Activated T-helper 9 cell treated with anti-CD3 and anti-CD28 coated beads, Interleukin-2, amount 50 U/mL, for 16 hours (primary cell): ENCODE measurements around the gene PGLYRP3.

ENCODE experiments used
- DNase-seq: peaks from one replicate; pipeline ENCODE4 v3.0.0-alpha.2; 2020; ENCODE audit warnings: low read depth

The PGLYRP3 gene

DNA sequence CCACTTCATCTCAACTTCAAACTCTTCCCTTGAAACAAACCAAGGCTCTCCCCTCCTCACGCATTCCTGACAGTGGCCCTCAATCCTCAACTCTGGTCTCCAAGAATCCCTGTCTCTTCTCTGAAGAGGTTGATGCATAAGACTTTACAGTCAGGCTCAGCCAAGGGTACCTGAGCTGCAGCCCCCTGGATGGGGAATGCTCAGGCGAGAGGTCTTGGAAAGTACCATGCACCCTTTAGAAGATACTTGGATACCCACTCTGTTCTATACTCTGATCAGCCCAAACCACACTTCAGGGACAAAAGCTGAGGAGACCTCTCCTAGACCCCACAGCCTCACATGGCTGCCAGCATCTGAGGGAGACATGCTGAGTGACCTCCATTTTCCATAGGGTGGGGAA, 536 bp upstream of the PGLYRP3 start:
- DNase-seq = no peak

DNA sequence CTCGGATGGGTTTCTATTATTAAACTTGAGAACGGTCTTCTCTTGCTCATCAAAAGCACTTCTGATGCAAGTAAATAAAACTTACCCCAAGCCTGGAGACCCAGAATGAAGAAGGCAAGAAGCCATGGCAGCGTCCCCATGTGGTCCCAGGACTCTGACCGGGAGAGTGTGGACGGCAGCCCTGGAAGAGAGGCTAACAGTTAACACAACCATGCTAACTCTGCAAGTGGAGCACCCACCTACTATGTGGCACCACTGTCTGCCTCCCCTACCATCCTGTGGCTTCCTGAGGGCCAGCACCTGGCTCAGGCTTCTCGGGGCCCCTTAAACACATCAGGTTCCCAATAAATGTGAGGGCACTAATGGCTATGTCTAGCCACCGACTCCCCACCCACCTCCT, 2.2 kb downstream of the PGLYRP3 start:
- DNase-seq = no peak

- no peak for DNase-seq
Measured at GRCh38 chr1:153309441-153309840, 3.3 kb downstream of the PGLYRP3 start.

DNA sequence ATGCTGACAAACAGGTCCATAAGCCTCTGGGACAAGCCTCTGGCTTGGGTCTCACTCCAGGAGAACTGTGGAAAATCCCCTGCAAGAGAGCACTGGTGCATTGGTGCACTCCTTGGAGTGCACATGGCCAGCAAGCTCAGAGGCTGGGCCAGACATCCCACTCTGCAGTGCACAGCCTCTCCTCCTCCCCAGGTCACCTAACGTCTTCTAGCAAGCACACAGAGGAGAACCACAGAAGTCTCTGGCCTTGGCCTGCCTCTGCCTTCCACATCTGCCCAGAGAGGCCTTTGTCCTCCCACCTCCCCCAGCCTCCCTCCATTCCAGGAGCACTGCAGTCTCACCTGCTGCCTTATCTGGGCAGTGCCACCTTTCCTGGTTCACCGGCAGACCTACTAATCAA, 4.2 kb downstream of the PGLYRP3 start:
- no peak for DNase-seq

- DNase-seq = no peak
Measured at GRCh38 chr1:153307221-153307600, 5.5 kb downstream of the PGLYRP3 start.

DNA sequence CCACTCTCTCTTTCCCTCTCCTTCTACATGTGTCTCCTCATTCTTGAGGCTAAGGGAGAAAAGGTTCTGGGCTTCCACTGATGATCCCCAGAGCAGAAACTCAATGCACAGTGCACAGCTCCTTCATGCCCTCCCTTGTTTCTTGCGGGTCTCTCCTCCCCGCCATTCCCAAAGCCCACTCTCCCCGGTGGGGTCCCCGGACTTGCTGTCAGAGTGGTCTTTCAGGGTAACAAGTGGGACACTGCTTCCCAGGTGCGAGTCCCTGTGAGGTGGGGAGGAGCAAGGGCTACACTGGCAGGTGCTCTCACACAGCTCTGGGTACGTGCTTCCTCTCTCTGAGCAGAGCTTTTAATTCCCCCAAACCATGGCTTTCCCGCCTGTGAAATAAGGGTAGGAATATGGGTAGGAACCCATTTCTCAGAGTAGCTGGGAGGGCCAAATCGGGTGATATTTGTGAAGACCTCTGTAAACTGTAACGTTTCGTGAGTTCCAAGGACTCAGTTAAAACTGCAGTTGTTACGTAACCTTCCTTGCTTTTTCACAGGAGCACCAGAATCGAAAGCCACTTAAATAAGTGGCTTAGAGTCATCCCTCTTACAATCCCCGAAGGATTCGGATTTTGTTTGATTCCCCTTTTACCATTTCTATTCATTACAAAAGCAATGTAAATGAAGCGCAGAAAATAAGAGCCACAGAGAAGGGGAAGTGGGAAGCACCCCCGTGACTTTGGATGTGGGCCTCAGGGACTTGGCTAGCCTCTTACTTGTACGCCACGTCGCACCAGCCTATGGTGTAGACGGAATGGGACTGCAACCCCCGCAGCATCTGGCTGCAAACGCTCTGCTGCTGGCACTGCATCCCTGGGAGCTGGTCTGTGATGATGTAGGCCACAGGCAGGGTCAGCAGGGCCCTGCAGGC, 6.2 kb downstream of the PGLYRP3 start:
- DNase-seq = no peak

- no peak for DNase-seq
Measured at GRCh38 chr1:153305682-153306081, 7.1 kb downstream of the PGLYRP3 start.

- no peak for DNase-seq
Measured at GRCh38 chr1:153302308-153302707, 10.4 kb downstream of the PGLYRP3 start.

DNA sequence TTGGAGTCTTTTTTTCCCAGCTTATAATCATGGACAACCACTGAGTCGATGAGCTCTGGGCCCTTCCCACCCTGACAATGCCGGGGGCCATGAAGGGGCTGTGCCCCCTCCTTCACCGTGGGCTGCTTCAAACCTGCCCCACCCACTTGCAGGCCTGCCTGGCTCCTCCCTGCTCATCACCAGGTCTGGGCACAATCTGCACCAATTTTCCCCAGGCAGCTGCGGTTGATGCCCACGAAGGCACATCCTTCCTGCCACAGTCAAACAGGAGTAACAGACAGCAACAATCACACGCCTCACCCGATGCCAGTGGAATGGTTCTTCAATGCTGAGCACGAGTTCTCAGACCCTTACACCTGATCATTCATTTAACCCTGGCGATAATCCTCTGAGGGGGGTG, 18.9 kb downstream of the PGLYRP3 start:
- no peak for DNase-seq

- DNase-seq = no peak
Measured at GRCh38 chr1:153293480-153293775, 19.3 kb downstream of the PGLYRP3 start.

DNA sequence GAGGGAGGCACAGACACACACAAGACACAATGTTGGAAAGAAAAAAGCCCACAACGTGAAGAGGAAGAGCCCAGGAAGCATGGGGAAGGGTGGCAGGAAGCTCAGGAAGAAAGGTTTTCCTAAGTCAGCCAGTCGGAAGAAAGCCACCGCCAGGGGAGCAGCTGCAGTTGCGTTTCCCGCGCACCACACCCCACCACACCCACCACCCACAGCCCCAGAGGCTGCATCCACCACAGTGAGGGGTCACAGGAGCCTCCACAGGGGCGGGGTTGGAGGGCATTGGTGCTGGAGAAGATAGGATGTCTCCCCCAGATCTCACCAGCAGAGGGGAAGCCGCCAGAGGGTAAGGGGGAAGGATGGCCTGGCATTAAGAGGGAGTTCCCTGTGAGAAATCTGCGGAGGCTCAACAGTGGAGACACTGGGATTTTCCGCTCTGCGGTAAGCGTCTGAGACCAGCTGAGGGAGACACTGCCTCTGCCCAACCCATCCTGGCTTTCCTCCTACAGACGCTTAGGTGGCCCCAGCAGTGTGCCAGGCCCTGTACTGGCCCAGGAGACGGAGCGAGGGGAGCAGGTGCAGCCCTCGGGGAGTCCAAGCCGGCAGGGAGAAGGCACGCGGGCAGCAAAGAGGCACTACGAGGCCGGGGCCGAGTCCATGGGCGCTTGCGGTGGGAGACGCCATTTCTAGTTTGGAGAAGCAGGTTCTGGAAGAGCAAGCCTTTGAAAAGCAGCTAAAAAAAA, 19.8 kb downstream of the PGLYRP3 start:
- no peak for DNase-seq

DNA sequence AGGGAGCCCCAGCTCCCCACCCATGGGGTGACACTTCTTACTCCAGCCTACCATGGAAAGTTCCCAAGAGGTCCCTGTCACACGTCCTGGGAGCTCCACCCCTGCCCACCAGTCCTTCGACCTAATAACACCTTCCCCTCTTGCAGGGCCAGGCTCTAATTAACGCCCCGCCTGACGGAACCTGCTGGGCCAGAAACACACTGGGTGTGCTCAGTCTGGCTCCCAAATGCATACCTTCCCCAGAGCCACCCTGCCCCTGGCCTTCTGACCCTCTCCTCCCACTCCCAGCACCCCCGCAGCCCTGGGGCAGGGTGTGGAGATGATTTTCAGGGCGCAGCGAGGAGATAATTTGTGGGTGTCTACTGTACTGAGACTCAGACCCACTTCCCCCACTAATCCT, 20.6 kb downstream of the PGLYRP3 start:
- DNase-seq = no peak

DNA sequence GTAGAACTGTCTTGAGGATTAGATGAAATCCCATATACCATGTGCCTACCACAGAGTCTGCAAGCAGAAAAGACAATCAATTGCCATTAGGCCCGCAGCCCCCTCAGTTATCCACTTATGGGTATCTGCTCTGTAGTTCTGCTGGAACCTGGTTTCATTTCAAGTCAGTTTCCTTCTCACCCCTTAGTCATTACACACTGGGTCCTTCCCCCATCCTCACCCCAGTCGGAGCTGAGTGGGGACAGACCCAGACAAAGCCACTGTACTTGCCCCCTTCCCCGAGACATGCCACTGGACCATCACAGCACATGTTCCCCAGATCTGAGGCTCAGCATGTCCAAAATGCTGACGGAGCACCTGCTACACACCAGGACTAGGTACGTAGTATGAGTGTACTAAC, 21.2 kb downstream of the PGLYRP3 start:
- no peak for DNase-seq

GRCh38 chr1:153288634-153289275, 24.0 kb downstream of the PGLYRP3 start:
- no peak for DNase-seq

DNA sequence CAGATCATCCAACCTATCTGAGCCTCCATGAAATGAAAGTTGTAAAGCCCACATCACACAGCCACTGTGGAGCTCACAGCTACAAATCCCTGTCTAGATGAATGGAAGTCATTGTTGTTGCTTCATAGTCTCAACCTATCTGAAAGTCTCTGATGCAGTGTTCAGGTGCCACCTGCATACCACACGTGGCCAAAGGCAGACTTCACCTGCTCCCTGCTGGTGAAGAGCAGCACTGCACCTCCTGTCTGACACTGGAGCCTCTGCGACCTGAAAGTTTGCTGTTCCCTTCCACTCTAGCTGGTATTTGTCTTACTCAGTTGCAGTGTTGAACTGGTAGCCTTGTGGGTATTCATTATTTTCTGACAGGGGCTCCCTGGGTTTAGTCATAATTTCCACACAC, 34.9 kb downstream of the PGLYRP3 start:
- DNase-seq = no peak

GRCh38 chr1:153272186-153272585, 40.6 kb downstream of the PGLYRP3 start:
- no peak for DNase-seq

DNA sequence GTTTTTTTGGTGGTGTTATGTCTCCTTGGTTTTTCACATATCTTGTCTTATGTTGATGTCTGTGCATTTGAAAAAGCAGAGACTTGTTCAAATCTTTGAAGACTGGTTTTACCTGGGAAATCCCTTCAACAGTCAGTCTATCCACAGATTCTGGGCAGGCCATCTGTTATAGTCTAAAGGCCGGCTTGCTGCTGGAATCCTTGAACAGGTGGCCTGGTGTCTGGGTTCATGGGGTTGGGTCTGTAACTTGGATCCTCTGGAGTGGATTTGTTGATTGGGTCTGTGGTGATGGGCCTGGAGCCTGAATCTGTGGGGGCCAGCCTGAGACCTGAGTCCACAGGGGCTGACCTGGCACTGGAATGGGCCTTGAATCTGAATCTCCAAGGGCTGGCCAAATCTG, 41.0 kb downstream of the PGLYRP3 start:
- DNase-seq = no peak

DNA sequence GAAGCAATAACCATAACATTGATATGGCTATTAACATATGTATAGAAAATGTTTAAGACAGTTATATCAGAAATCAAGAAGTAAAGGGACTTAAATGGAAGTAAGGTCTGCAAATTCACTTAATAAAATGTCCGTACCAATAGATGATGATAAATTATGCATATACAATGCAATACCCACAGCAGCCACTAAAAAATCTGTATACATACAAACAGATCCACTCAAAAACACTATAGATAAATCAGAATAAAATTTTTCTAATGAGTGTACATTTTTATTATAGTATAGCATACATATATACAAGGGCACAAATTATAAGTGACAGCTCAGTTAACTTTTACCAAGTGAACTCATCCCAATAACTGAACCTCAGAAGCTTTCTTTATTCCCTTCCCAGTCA, 47.3 kb downstream of the PGLYRP3 start:
- no peak for DNase-seq

GRCh38 chr1:153262462-153263157, 50.1 kb downstream of the PGLYRP3 start:
- no peak for DNase-seq

DNA sequence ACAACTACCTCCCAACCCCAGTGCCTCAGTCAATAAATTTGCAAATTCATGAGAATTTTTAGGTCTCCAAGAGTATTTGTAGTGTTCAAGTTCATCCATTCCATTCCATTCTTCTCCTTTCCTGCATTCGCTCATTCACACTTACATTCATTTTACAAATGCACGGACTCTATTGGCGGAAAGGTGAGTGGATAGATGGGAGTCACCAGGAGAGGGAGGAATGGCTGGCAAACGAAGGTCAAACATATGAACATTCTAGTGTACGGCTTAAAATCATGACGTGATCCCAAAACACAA, 50.7 kb downstream of the PGLYRP3 start:
- DNase-seq = no peak

DNA sequence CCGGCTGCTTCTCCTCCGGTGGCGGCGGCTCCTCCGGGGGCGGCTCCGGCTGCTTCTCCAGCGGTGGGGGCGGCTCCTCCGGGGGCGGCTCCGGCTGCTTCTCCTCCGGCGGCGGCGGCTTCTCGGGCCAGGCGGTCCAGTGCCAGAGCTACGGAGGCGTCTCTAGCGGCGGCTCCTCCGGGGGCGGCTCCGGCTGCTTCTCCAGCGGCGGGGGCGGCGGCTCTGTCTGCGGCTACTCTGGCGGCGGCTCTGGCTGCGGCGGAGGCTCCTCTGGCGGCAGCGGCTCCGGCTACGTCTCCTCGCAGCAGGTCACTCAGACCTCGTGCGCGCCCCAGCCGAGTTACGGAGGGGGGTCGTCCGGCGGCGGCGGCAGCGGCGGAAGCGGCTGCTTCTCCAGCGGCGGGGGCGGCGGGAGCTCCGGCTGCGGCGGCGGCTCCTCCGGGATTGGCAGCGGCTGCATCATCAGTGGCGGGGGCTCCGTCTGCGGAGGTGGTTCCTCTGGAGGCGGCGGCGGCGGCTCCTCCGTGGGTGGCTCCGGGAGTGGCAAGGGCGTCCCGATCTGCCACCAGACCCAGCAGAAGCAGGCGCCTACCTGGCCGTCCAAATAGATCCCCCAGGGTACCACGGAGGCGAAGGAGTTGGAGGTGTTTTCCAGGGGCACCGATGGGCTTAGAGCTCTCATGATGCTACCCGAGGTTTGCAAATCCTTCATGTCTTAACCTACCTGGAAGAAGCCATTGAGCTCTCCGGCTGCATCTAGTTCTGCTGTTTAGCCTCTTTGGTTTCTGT, 51.3 kb downstream of the PGLYRP3 start:
- DNase-seq = no peak
